Thoracic aorta (tissue), 2 donors: Measurements from ENCODE around the gene GNAT3. TPM values are rescaled to one million over a fixed set of nuclear protein-coding genes. Genes with fewer than 3 reads are reported as not detected.

Experiments used
- ATAC-seq: fragments of 150-250 bp; one replicate; pipeline ENCODE4 v1.8.0; 2017; ENCODE audit warnings: low read depth; ENCODE audit not compliant: insufficient number of reproducible peaks, low FRiP score
- DNase-seq: peaks from one replicate; pipeline ENCODE4 v3.0.0-alpha.2; 2020; ENCODE audit warnings: low spot score
- H3K27ac ChIP-seq, 2 donors: fragments of 200-600 bp; sonication (generic); 1 replicate in 1 of 2; 2 replicates in 1 of 2; pipeline ENCODE4 v1.5.1; 2016; ENCODE audit warnings: mild to moderate bottlenecking in 2 of 2, moderate library complexity in 2 of 2
- H3K27me3 ChIP-seq: fragments of 200-600 bp; sonication (generic); replicated peaks from 2 replicates; pipeline ENCODE4 v1.6.0; 2016; ENCODE audit warnings: mild to moderate bottlenecking; ENCODE audit not compliant: insufficient read depth
- H3K36me3 ChIP-seq: fragments of 200-600 bp; sonication (generic); one replicate; pipeline ENCODE4 v1.5.1; 2016
- H3K4me1 ChIP-seq, 2 donors: fragments of 200-600 bp; sonication (generic); 1 replicate in 1 of 2; 2 replicates in 1 of 2; pipeline versions ENCODE4 v1.5.1 to v1.6.0; 2016; ENCODE audit warnings: low read depth in 2 of 2, mild to moderate bottlenecking in 1 of 2; ENCODE audit not compliant: control insufficient read depth in 1 of 2
- H3K4me3 ChIP-seq: fragments of 200-600 bp; sonication (generic); 2 replicates; pipeline ENCODE4 v1.5.1; 2016; ENCODE audit warnings: mild to moderate bottlenecking
- H3K9me3 ChIP-seq: fragments of 200-600 bp; sonication (generic); 2 replicates; pipeline ENCODE4 v1.5.1; 2016
- CTCF ChIP-seq: fragments of 200-600 bp; sonication (generic); IDR thresholded peaks from one replicate; pipeline ENCODE4 v1.5.1; 2019; ENCODE audit warnings: antibody characterized with exemption
- total RNA-seq, 2 donors: library from RNA; depleted of rRNA; stranded (reverse); fragments of >200 nt; gene quantifications; one replicate each; pipeline versions ENCODE4 v1.1.0 to v1.2.3, GENCODE V29; 2016

Gene GNAT3
- total RNA-seq, 2 donors from 2014 or later, result not detected

- no peak for TF ChIP-seq CTCF
- Histone ChIP-seq H3K27me3 (no peaks in the 10 kb centered on the region), H3K4me1 (peaks cover 0 to 3% of the 10 kb centered on the region in 2 donors), H3K27ac (no peak overlapping the region), H3K36me3 (no peaks in the 10 kb centered on the region), H3K9me3 (no peaks in the 10 kb centered on the region), H3K4me3 (no peak overlapping the region)
- no peak for ATAC-seq
- no peak for DNase-seq
Measured at GRCh38 chr7:80429181-80429580, 82.7 kb downstream of the GNAT3 start.

- no peak for TF ChIP-seq CTCF
- H3K36me3 ChIP-seq, result no peaks in the 10 kb centered on the region
- H3K27me3 ChIP-seq, result no peaks in the 10 kb centered on the region
- H3K4me3 ChIP-seq, result no peak overlapping the region
- DNase-seq (no peak), ATAC-seq (no peak)
- no peaks in the 10 kb centered on the region for H3K9me3 ChIP-seq
- H3K27ac ChIP-seq, result no peak overlapping the region
- peaks cover 0 to 3% of the 10 kb centered on the region in 2 donors for H3K4me1 ChIP-seq
Measured at GRCh38 chr7:80428161-80429054, 83.5 kb downstream of the GNAT3 start.

GRCh38 chr7:80427218-80427617 lies 84.6 kb downstream of the GNAT3 start:
- H3K4me1 ChIP-seq, result peaks cover 0 to 3% of the 10 kb centered on the region in 2 donors
- ATAC-seq (no peak), DNase-seq (no peak)
- no peak for TF ChIP-seq CTCF
- H3K9me3 ChIP-seq, result no peaks in the 10 kb centered on the region
- H3K4me3 ChIP-seq, result no peak overlapping the region
- H3K36me3 ChIP-seq, result no peaks in the 10 kb centered on the region
- H3K27me3 ChIP-seq, result no peaks in the 10 kb centered on the region
- no peak overlapping the region for H3K27ac ChIP-seq

GRCh38 chr7:80420876-80421275 lies 91.0 kb downstream of the GNAT3 start:
- Histone ChIP-seq H3K36me3 (no peaks in the 10 kb centered on the region), H3K4me1 (no peaks in the 10 kb centered on the region), H3K27me3 (no peaks in the 10 kb centered on the region), H3K9me3 (no peaks in the 10 kb centered on the region), H3K27ac (no peak overlapping the region), H3K4me3 (no peak overlapping the region)
- DNase-seq (no peak), ATAC-seq (no peak)
- no peak for TF ChIP-seq CTCF

- no peak for TF ChIP-seq CTCF
Measured at GRCh38 chr7:80417211-80417793, 94.6 kb downstream of the GNAT3 start.

More at GRCh38 chr7:80417211-80417793, 94.6 kb downstream of the GNAT3 start:
- Histone ChIP-seq H3K4me1 (no peaks in the 10 kb centered on the region), H3K4me3 (no peak overlapping the region), H3K27ac (no peak overlapping the region), H3K27me3 (no peaks in the 10 kb centered on the region), H3K36me3 (no peaks in the 10 kb centered on the region), H3K9me3 (no peaks in the 10 kb centered on the region)
- no peak for DNase-seq
- ATAC-seq, result no peak
